ENCODE data around the gene CTSK. TPM values are rescaled to one million over a fixed set of nuclear protein-coding genes. Genes with fewer than 3 reads are reported as not detected.
A peak's percentile ranks its signal among the peaks of the same experiment; 100 is the strongest.

CTSK gene
- total RNA-seq, 6 donors from 2014 or later, result 9.6 to 35.4 (median 19.8) TPM

DNA sequence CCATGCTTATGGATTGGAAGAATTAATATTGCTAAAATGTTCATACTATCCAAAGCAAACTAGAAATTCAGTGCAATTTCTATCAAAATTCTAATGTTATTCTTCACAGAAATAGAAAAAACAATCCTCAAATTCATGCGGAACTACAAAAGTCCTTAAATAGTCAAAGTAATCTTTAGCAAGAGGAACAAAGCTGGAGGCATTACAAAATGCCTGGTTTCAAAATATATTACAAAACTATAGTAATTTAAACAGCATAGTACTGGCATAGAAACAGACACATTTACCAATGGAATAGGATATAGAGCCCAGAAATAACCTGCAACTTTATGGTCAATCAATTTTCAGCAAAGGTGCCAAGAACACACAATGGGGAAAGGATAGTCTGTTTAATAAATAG, 46.3 kb downstream of the CTSK start:
- no peak overlapping the region for H3K4me3 ChIP-seq
- WGBS, 2 donors, result 73 to 87% methylated on average over 1 of the region's 1 CpG

DNA sequence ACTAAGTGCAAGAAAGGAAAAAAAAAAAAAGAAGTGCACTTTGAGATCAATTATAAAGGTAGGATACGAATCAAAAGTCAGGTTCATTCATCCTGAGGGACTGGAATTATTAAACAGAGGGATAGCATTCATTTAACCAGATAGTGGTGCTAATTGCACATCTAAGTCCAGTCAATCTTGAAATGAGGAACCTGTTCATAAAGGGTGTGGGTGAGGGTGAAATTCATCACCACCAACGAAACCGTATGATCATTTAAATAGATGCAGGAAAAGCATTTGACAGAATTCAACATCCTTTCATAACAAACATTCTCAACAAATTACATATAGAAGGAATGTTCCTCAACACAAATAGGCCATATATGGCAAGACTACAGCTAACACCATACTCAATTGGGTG, 48.0 kb downstream of the CTSK start:
- no peaks in the 10 kb centered on the region for H3K9me3 ChIP-seq
- H3K27me3 ChIP-seq, result no peaks in the 10 kb centered on the region
- H3K4me1 ChIP-seq, result peaks cover 7 to 23% (median 18%) of the 10 kb centered on the region in 4 donors
- WGBS, 2 donors, result 54 to 67% methylated on average over 3 of the region's 3 CpGs
- peak in 1 of 2 donors; percentile 60 for ATAC-seq (ENCODE audit: low FRiP score in 2 of 2)
- H3K36me3 ChIP-seq, result peaks cover 0 to 7% (median 3%) of the 10 kb centered on the region in 4 donors
- peak overlapping the region in 1 of 4 donors; percentile 71 for H3K27ac ChIP-seq
- no peak overlapping the region for H3K4me3 ChIP-seq
- TF ChIP-seq POLR2A (IDR thresholded peaks at IDR 0.05), result no peak
- no peak for TF ChIP-seq CTCF (IDR thresholded peaks at IDR 0.05)
- TF ChIP-seq POLR2AphosphoS5 (IDR thresholded peaks at IDR 0.05), result no peak
- TF ChIP-seq EP300 (IDR thresholded peaks at IDR 0.05), result no peak
- DNase-seq, result no peak

More for the DNA sequence above, 46.3 kb downstream of the CTSK start:
- Histone ChIP-seq H3K27me3 (no peaks in the 10 kb centered on the region), H3K4me1 (peaks cover 7 to 27% (median 21%) of the 10 kb centered on the region in 4 donors), H3K27ac (peak overlapping the region in 1 of 4 donors; percentile 71), H3K36me3 (peaks cover 0 to 4% (median 2%) of the 10 kb centered on the region in 4 donors), H3K9me3 (no peaks in the 10 kb centered on the region)
- ATAC-seq (ENCODE audit: low FRiP score in 2 of 2) (peak in 1 of 2 donors; percentile 25), DNase-seq (no peak)
- TF ChIP-seq CTCF (IDR thresholded peaks at IDR 0.05) (no peak), POLR2AphosphoS5 (IDR thresholded peaks at IDR 0.05) (no peak), POLR2A (IDR thresholded peaks at IDR 0.05) (no peak), EP300 (IDR thresholded peaks at IDR 0.05) (no peak)

GRCh38 chr1:150753416-150753815, 54.6 kb downstream of the CTSK start:
- DNase-seq (no peak), ATAC-seq (ENCODE audit: low FRiP score in 2 of 2) (no peak)
- Histone ChIP-seq H3K4me1 (peaks cover 0 to 4% (median 1%) of the 10 kb centered on the region in 4 donors), H3K4me3 (no peak overlapping the region), H3K27me3 (no peaks in the 10 kb centered on the region), H3K36me3 (peaks cover 5 to 39% (median 9%) of the 10 kb centered on the region in 4 donors), H3K27ac (no peak overlapping the region), H3K9me3 (no peaks in the 10 kb centered on the region)
- TF ChIP-seq POLR2A (IDR thresholded peaks at IDR 0.05), result no peak
- TF ChIP-seq CTCF (IDR thresholded peaks at IDR 0.05), result no peak
- no peak for TF ChIP-seq EP300 (IDR thresholded peaks at IDR 0.05)
- no peak for TF ChIP-seq POLR2AphosphoS5 (IDR thresholded peaks at IDR 0.05)
- 77 to 85% methylated on average over 2 of the region's 2 CpGs for WGBS, 2 donors

GRCh38 chr1:150751443-150751842, 56.6 kb downstream of the CTSK start:
- ATAC-seq (ENCODE audit: low FRiP score in 2 of 2) (peak in 1 of 2 donors; percentile 30), DNase-seq (peak in 1 of 2 donors; percentile 46)
- Histone ChIP-seq H3K9me3 (no peaks in the 10 kb centered on the region), H3K27me3 (no peaks in the 10 kb centered on the region), H3K36me3 (peaks cover 5 to 49% (median 9%) of the 10 kb centered on the region in 4 donors), H3K27ac (no peak overlapping the region), H3K4me1 (peaks cover 0 to 4% (median 1%) of the 10 kb centered on the region in 4 donors), H3K4me3 (no peak overlapping the region)
- 63 to 77% methylated on average over 6 of the region's 6 CpGs for WGBS, 2 donors
- no peak for TF ChIP-seq POLR2A (IDR thresholded peaks at IDR 0.05)
- TF ChIP-seq POLR2AphosphoS5 (IDR thresholded peaks at IDR 0.05), result no peak
- TF ChIP-seq CTCF (IDR thresholded peaks at IDR 0.05), result no peak
- TF ChIP-seq EP300 (IDR thresholded peaks at IDR 0.05), result no peak

- no peak for TF ChIP-seq CTCF (IDR thresholded peaks at IDR 0.05)
- TF ChIP-seq POLR2A (IDR thresholded peaks at IDR 0.05), result no peak
- no peak for TF ChIP-seq POLR2AphosphoS5 (IDR thresholded peaks at IDR 0.05)
- TF ChIP-seq EP300 (IDR thresholded peaks at IDR 0.05), result no peak
- DNase-seq (no peak), ATAC-seq (ENCODE audit: low FRiP score in 2 of 2) (no peak)
- Histone ChIP-seq H3K36me3 (peaks cover 8 to 57% (median 17%) of the 10 kb centered on the region in 4 donors), H3K4me1 (peaks cover 0 to 4% (median 1%) of the 10 kb centered on the region in 4 donors), H3K27me3 (no peaks in the 10 kb centered on the region), H3K9me3 (no peaks in the 10 kb centered on the region), H3K27ac (no peak overlapping the region), H3K4me3 (no peak overlapping the region)
- WGBS, 2 donors, result 90 to 92% methylated on average over 8 of the region's 8 CpGs
These were observed 58.2 kb downstream of the CTSK start for GRCh38 chr1:150749720-150750311.

All from upper lobe of left lung (tissue), 6 donors.